GM12875 (cell line): ENCODE measurements around the gene TRIM39.
"Not testable (repeated sequence)": the region's sequence is repeated elsewhere in the genome, so short reads cannot be mapped to it uniquely, and the experiment has no call there.

Source experiments
- H3K4me3 ChIP-seq: one replicate; pipeline ENCODE4 v1.5.1; 2011; ENCODE audit warnings: low read depth, low read length, control low read depth
- CTCF ChIP-seq: IDR thresholded peaks from 2 replicates; pipeline ENCODE4 v1.5.1; 2011; ENCODE audit warnings: low read depth, mild to moderate bottlenecking, control low read depth, inconsistent platforms, low read length, moderate library complexity, borderline replicate concordance; ENCODE audit not compliant: insufficient read depth

TRIM39 gene

DNA sequence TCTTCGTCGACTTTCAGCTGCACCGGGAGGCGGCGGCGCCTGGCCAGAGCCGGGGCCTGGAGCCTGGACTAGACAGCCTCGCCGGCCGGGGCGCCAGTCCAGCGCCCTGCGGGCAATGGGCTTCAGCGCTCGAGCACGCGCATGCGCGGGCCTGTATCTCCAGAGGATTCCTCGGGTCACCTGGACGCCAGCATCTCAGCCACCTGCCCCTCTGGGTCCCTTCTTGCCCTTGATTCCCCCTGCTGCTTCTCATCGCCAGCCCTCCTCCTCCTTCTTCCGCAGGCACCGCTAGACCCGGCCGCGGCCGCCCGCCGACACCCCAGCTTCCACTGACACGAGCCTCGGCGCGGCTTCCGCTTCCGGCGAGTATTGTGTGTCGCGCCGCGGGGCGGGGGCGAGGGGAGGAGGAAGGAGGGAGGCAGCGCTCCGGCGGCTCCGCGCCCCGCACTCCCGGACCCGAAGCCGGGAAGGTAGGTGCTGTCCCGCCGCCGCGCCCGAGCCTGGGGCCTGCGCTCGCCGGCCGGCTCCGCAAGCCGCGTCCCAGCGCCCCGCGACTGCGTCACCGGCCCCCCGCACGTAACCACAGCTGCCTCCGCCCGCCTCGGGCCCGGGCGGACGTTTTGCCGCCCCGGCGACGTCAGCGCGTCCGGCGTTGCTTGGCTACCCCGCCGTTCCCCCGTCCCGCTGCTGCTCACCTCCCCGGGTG is at the start of gene TRIM39:
Gene TRIM39 (plus strand): TSS at position 402 of the 706 bp plus-strand sequence. CDS start 2,391 bp downstream, outside the sequence.
- no peak for TF ChIP-seq CTCF
- H3K4me3 ChIP-seq, result peak within 1 kb of the TSS; percentile 62

- not testable (repeated sequence) for H3K4me3 ChIP-seq
Observed at GRCh38 chr6:30280988-30281387, 45.7 kb upstream of the TRIM39 start.

DNA sequence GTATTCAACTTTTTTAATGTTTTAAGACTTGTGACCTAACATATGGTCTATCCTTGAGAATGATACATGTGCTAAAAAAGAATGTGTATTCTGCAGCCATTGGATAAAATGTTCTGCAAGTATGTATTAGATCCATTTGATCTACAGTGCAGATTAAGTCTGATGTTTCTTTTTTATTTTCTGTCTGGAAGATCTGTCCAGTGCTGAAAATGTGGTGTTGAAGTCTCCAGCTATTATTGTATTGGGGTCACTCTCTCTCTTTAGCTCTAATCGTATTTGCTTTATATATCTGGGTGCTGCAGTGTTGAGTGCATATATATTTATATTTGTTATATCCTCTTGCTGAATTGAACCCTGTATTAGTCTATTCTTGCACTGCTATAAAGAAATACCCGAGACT is 44.2 kb upstream of the TRIM39 start:
- no peak overlapping the region for H3K4me3 ChIP-seq
- TF ChIP-seq CTCF, result no peak

DNA sequence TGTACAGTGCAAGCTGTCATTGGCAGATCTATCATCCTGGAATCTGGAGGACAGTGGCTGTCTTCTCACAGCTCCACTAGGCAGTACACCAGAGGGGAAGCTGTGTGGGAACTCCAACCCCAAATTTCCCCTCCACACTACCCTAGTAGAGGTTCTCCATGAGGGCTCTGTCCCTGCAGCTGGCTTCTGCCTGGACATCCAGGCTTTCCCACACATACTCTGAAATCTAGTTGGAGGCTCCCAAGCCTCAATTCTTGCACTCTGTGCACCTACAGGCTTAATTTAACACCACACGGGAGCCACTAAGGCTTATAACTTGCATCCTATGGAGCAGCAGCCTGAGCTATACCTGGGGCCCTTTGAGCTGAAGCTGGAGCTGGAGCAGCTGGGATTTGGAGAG is 43.0 kb upstream of the TRIM39 start:
- H3K4me3 ChIP-seq, result no peak overlapping the region
- no peak for TF ChIP-seq CTCF

DNA sequence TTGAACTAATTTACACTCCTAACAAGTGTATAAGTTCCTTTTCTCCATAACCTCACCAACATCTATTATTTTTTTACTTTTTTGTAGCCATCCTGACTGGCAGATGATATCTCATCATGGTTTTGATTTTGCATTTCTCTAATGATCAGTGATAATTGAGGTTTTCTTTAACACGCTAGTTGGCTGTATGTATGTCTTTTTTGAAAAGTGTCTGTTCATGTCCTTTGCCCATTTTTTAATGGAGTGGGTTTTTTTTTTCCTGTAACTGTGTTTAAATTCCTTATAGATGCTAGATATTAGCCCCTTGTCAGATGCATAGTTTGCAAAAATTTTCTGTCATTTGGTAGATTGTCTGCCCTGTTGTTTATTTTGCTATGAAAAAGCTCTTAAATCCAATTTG is 39.6 kb upstream of the TRIM39 start:
- no peak overlapping the region for H3K4me3 ChIP-seq
- no peak for TF ChIP-seq CTCF

DNA sequence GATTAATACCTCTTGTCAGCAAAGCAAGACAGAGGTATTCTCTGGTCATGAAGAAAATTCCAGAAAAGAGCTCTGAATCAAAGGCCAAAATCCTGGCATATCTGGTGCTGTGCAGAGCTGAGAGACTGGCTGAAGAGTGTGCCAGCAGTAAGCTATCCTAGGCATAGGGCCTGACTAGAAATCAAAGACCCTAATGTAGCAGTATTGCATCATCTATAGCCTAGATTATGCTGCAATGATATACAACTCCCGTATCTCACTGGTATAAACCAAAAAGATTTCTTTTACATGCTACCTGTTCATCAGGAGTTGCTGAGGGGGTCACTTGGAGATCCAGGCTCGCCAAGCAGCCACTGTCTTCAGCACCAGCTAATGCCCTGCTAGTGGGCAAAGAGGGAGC is 30.9 kb upstream of the TRIM39 start:
- no peak overlapping the region for H3K4me3 ChIP-seq
- TF ChIP-seq CTCF, result no peak

DNA sequence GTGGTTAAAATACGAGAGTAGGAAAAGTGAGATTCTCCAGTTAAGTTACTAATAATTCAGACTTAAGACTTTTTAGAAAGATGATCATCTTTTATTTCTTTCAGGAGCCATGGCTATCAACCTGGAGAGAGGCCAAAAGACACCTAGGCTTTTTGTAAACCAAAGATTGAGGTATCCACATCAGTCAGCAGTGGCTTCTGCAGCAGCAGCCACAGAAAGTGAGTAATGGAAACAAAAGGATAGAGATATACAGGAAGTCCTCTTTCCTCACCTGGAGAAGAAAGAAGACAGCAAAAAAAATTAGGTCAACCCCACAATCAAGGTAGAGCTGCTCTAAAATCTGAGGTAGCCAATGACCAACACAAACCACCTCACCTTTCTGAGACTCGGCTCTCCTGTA is 22.7 kb upstream of the TRIM39 start:
- H3K4me3 ChIP-seq, result no peak overlapping the region
- no peak for TF ChIP-seq CTCF
